Omental fat pad (tissue), 4 donors: ENCODE measurements around the gene YOD1. TPM values are rescaled to one million over a fixed set of nuclear protein-coding genes. Genes with fewer than 3 reads are reported as not detected.

Source experiments
- ATAC-seq: fragments of 150-250 bp; one replicate; pipeline ENCODE4 v1.9.1; 2016; ENCODE audit warnings: mild to moderate bottlenecking, moderate library complexity; ENCODE audit not compliant: low FRiP score
- DNase-seq: peaks from one replicate; pipeline ENCODE4 v3.0.0-alpha.2; 2019; ENCODE audit warnings: low spot score
- CTCF ChIP-seq, 3 donors: fragments of 450-650 bp; IDR thresholded peaks; one replicate each; pipeline ENCODE4 v1.5.1; 2016 to 2017; ENCODE audit warnings: antibody characterized with exemption in 3 of 3, mild to moderate bottlenecking in 3 of 3, moderate library complexity in 2 of 3
- total RNA-seq, 4 donors: library from RNA; depleted of rRNA; stranded (reverse); fragments of >200 nt; gene quantifications; one replicate each; pipeline ENCODE4 v1.1.0, GENCODE V29; 2016

The YOD1 gene
- total RNA-seq, 4 donors from 2014 or later: 6.1 to 11.7 (median 7.9) TPM

GRCh38 chr1:207031632-207032264 lies 19.3 kb downstream of the YOD1 start:
- ATAC-seq (no peak), DNase-seq (no peak)
- TF ChIP-seq CTCF (IDR thresholded peaks at IDR 0.05): no peak

- no peak for ATAC-seq
- no peak for DNase-seq
- TF ChIP-seq CTCF (IDR thresholded peaks at IDR 0.05): no peak
Measured at GRCh38 chr1:207031016-207031415, 20.0 kb downstream of the YOD1 start.

GRCh38 chr1:207030522-207031009 lies 20.4 kb downstream of the YOD1 start:
- ATAC-seq (no peak), DNase-seq (no peak)
- no peak for TF ChIP-seq CTCF (IDR thresholded peaks at IDR 0.05)

GRCh38 chr1:207029701-207030521 lies 21.1 kb downstream of the YOD1 start:
- TF ChIP-seq CTCF (IDR thresholded peaks at IDR 0.05): no peak
- no peak for ATAC-seq

GRCh38 chr1:207028884-207029650 lies 21.9 kb downstream of the YOD1 start:
- DNase-seq (no peak), ATAC-seq (no peak)
- TF ChIP-seq CTCF (IDR thresholded peaks at IDR 0.05): no peak

More at GRCh38 chr1:207029701-207030521, 21.1 kb downstream of the YOD1 start:
- DNase-seq: no peak

GRCh38 chr1:207027921-207028320 lies 23.1 kb downstream of the YOD1 start:
- no peak for TF ChIP-seq CTCF (IDR thresholded peaks at IDR 0.05)
- no peak for DNase-seq
- no peak for ATAC-seq
